ENCODE results near the gene FMO5. TPM values are rescaled to one million over a fixed set of nuclear protein-coding genes. Genes with fewer than 3 reads are reported as not detected.

FMO5 gene
- total RNA-seq, 1 donor from 2014 or later, result 2.2 TPM

Other genes with a start within 250 kb of the FMO5 start
- gene PRKAB2, start 52.9 kb downstream of the FMO5 start, total RNA-seq, result 10.1 and 14.0 TPM in 2 replicates
- 30.3 and 32.4 TPM in 2 replicates for gene CHD1L, start 17.3 kb upstream of the FMO5 start, total RNA-seq